ENCODE results near the gene TSSK3.
"Not testable (repeated sequence)": the region's sequence is repeated elsewhere in the genome, so short reads cannot be mapped to it uniquely, and the experiment has no call there.

TSSK3 gene

GRCh38 chr1:32392325-32392724 is 30.0 kb downstream of the TSSK3 start:
- H3K4me3 ChIP-seq (ENCODE audit: low read depth, low read length) = no peak overlapping the region
- no peak for DNase-seq (ENCODE audit: low read depth)
- TF ChIP-seq, protein P1, sequence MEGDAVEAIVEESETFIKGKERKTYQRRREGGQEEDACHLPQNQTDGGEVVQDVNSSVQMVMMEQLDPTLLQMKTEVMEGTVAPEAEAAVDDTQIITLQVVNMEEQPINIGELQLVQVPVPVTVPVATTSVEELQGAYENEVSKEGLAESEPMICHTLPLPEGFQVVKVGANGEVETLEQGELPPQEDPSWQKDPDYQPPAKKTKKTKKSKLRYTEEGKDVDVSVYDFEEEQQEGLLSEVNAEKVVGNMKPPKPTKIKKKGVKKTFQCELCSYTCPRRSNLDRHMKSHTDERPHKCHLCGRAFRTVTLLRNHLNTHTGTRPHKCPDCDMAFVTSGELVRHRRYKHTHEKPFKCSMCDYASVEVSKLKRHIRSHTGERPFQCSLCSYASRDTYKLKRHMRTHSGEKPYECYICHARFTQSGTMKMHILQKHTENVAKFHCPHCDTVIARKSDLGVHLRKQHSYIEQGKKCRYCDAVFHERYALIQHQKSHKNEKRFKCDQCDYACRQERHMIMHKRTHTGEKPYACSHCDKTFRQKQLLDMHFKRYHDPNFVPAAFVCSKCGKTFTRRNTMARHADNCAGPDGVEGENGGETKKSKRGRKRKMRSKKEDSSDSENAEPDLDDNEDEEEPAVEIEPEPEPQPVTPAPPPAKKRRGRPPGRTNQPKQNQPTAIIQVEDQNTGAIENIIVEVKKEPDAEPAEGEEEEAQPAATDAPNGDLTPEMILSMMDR (IDR thresholded peaks at IDR 0.05; ENCODE audit: control insufficient read depth, extremely low read depth, insufficient read depth) = no peak

DNA sequence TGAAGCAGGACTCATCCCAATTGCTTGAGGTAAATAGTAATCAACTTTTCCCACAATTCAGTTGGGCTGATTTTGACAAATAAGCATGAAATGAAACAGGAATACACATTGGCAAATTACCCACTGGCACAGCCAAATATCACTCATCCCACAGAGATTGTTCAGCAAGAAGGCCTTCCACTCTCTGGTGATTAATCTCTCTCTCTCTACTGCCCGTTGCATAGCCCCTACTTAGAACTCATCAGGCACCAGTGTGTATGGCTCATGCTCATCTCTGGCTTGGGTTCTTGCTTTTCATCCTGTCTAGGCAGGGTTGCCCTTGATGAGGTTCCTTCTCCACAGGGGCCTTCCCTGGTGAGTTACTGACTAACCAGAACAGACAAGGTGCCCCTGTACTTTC is 30.8 kb downstream of the TSSK3 start:
- peak overlapping the region; percentile 96 for H3K4me3 ChIP-seq (ENCODE audit: low read depth, low read length)
- TF ChIP-seq, protein P1 (IDR thresholded peaks at IDR 0.05; ENCODE audit: control insufficient read depth, extremely low read depth, insufficient read depth) = no peak
- DNase-seq (ENCODE audit: low read depth) = no peak

DNA sequence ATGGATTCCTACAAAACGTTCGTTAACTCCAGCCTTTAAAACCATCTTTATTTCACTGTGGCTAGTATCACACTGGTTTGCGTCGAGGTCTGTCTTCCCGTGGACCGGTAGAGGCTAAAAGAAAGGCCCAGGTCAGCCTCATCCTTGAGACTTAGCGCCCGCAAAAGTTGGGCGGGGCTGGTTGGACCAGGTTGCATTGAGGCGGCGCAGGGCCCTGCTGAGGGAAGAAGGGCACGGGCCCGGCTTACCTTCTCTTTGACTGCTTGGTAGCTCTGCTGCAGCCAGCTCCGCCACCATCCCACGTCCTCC is 31.4 kb downstream of the TSSK3 start:
- no peak for DNase-seq (ENCODE audit: low read depth)
- TF ChIP-seq, protein P1 (IDR thresholded peaks at IDR 0.05; ENCODE audit: control insufficient read depth, extremely low read depth, insufficient read depth) = no peak

GRCh38 chr1:32394141-32394889 is 32.0 kb downstream of the TSSK3 start, which contains the start of gene BSDC1:
BSDC1 (minus strand) TSS chr1:32394441; CDS start chr1:32394414, 27 bp downstream.
- DNase-seq (ENCODE audit: low read depth) = peak; percentile 99
- TF ChIP-seq, protein P1 (IDR thresholded peaks at IDR 0.05; ENCODE audit: control insufficient read depth, extremely low read depth, insufficient read depth) = no peak
- H3K4me3 ChIP-seq (ENCODE audit: low read depth, low read length) = peak within 1 kb of the TSS; percentile 96

More for the DNA sequence above, 31.4 kb downstream of the TSSK3 start:
- H3K4me3 ChIP-seq (ENCODE audit: low read depth, low read length) = peak overlapping the region; percentile 96

DNA sequence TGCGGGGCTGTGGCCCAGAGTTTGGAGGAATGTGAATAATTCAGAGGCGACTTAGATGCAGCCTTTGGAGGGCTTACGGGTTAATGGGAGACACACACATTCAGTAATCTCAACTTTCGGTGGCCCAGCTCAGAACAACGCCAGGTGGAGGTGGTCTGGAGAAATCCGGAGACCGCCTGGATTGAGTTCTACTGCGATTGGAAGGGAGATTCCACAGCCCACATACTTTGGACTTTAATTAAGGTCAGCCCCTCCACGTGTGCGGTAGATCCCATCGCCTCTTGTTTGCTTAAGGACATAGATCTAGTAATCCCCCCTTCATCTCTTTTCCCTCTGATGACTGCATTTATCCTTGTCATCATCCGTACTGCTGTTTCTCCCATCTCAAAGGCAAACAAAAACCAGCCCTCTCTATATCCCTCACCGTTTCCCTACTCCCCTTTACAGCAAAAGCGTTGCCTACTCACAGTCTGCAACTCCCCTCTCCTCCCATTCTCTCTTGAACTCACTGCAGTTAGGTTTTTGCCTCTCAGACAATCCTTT is 32.6 kb downstream of the TSSK3 start:
- H3K4me3 ChIP-seq (ENCODE audit: low read depth, low read length) = peak overlapping the region; percentile 96
- DNase-seq (ENCODE audit: low read depth) = no peak
- TF ChIP-seq, protein P1 (IDR thresholded peaks at IDR 0.05; ENCODE audit: control insufficient read depth, extremely low read depth, insufficient read depth) = no peak

- H3K4me3 ChIP-seq (ENCODE audit: low read depth, low read length); DNase-seq (ENCODE audit: low read depth): not testable (repeated sequence)
Measured at GRCh38 chr1:32396524-32396923, 34.2 kb downstream of the TSSK3 start.

GRCh38 chr1:32398401-32398800 is 36.1 kb downstream of the TSSK3 start:
- no peak for DNase-seq (ENCODE audit: low read depth)
- TF ChIP-seq, protein P1 (IDR thresholded peaks at IDR 0.05; ENCODE audit: control insufficient read depth, extremely low read depth, insufficient read depth) = no peak

More at GRCh38 chr1:32398401-32398800, 36.1 kb downstream of the TSSK3 start:
- no peak overlapping the region for H3K4me3 ChIP-seq (ENCODE audit: low read depth, low read length)

Data from LNCaP clone FGC (cell line).